Left ventricle myocardium inferior (tissue), 1 donor: ENCODE results near the gene F13A1. TPM values are rescaled to one million over a fixed set of nuclear protein-coding genes. Genes with fewer than 3 reads are reported as not detected.

Experiments used
- DNase-seq: peaks from one replicate; pipeline ENCODE4 v3.0.0-alpha.2; 2020
- H3K27ac ChIP-seq: fragments of 200-600 bp; replicated peaks from 2 replicates; pipeline ENCODE4 v1.8.0; 2021
- H3K27me3 ChIP-seq: fragments of 200-600 bp; 2 replicates; pipeline ENCODE4 v1.8.0; 2021; ENCODE audit warnings: low read depth
- H3K36me3 ChIP-seq: fragments of 200-600 bp; 2 replicates; pipeline ENCODE4 v1.8.0; 2021
- H3K4me1 ChIP-seq: fragments of 200-600 bp; 2 replicates; pipeline ENCODE4 v1.8.0; 2021
- H3K4me3 ChIP-seq: fragments of 200-600 bp; 2 replicates; pipeline ENCODE4 v1.8.0; 2021; ENCODE audit warnings: mild to moderate bottlenecking, moderate library complexity
- H3K9me3 ChIP-seq: fragments of 200-600 bp; replicated peaks from 2 replicates; pipeline ENCODE4 v1.8.0; 2021
- CTCF ChIP-seq: fragments of 200-600 bp; IDR thresholded peaks from 2 replicates; pipeline ENCODE4 v1.8.0; 2021; ENCODE audit warnings: antibody characterized with exemption, mild to moderate bottlenecking, borderline replicate concordance
- intact Hi-C: fragments of 100-400 bp; cut with micrococcal nuclease; formaldehyde crosslinking; loops from one replicate; pipeline ENCODE4 v1.11.0; 2022
- total RNA-seq: library from RNA; stranded (reverse); fragmentation: NEBNext Ultra II Directional; extraction: Animal tissue kit (Norgen Biotek cat#: 25700); gene quantifications from one replicate; pipeline ENCODE4 v1.2.1, GENCODE V29; 2021
- donor health status: DM: no; HTN: yes; CAD: no; lungs with severe emphysema.

The F13A1 gene
- total RNA-seq, 1 donor from 2014 or later: 93.1 TPM

GRCh38 chr6:6362056-6362840 lies 41.8 kb upstream of the F13A1 start:
- Histone ChIP-seq H3K4me1 (no peaks in the 10 kb centered on the region), H3K36me3 (no peaks in the 10 kb centered on the region), H3K27ac (no peak overlapping the region), H3K4me3 (no peak overlapping the region), H3K27me3 (no peaks in the 10 kb centered on the region), H3K9me3 (no peaks in the 10 kb centered on the region)
- intact Hi-C loops: no loop called here
- no peak for DNase-seq
- no peak for TF ChIP-seq CTCF

GRCh38 chr6:6357530-6357929 lies 37.1 kb upstream of the F13A1 start:
- TF ChIP-seq CTCF: no peak
- Histone ChIP-seq H3K4me3 (no peak overlapping the region), H3K9me3 (no peaks in the 10 kb centered on the region), H3K27ac (no peak overlapping the region), H3K4me1 (no peaks in the 10 kb centered on the region), H3K36me3 (no peaks in the 10 kb centered on the region), H3K27me3 (peaks cover 24% of the 10 kb centered on the region)
- intact Hi-C loops: no loop called here
- no peak for DNase-seq

GRCh38 chr6:6357032-6357431 lies 36.6 kb upstream of the F13A1 start:
- peaks cover 29% of the 10 kb centered on the region for H3K27me3 ChIP-seq
- H3K27ac ChIP-seq: no peak overlapping the region
- TF ChIP-seq CTCF: no peak

GRCh38 chr6:6352772-6353171 lies 32.3 kb upstream of the F13A1 start:
- intact Hi-C loops: no loop called here
- Histone ChIP-seq H3K9me3 (no peaks in the 10 kb centered on the region), H3K36me3 (no peaks in the 10 kb centered on the region), H3K27me3 (peaks cover 53% of the 10 kb centered on the region), H3K27ac (no peak overlapping the region), H3K4me3 (no peak overlapping the region), H3K4me1 (no peaks in the 10 kb centered on the region)
- no peak for DNase-seq
- TF ChIP-seq CTCF: no peak

More at GRCh38 chr6:6357032-6357431, 36.6 kb upstream of the F13A1 start:
- H3K36me3 ChIP-seq: no peaks in the 10 kb centered on the region
- intact Hi-C loops: no loop called here
- no peaks in the 10 kb centered on the region for H3K4me1 ChIP-seq
- no peaks in the 10 kb centered on the region for H3K9me3 ChIP-seq
- DNase-seq: no peak
- no peak overlapping the region for H3K4me3 ChIP-seq

GRCh38 chr6:6351511-6352025 lies 31.1 kb upstream of the F13A1 start:
- Histone ChIP-seq H3K4me3 (no peak overlapping the region), H3K4me1 (no peaks in the 10 kb centered on the region), H3K27ac (no peak overlapping the region), H3K9me3 (no peaks in the 10 kb centered on the region), H3K36me3 (no peaks in the 10 kb centered on the region), H3K27me3 (peaks cover 53% of the 10 kb centered on the region)
- TF ChIP-seq CTCF: no peak
- DNase-seq: no peak
- intact Hi-C loops: no loop called here
